ENCODE results near the gene ROBO1. TPM values are rescaled to one million over a fixed set of nuclear protein-coding genes. Genes with fewer than 3 reads are reported as not detected.

ROBO1 gene
- polyA plus RNA-seq, 1 donor (not counting 4 experiments of a cell fraction or from before 2014, with no cell fraction given) = 27.1 TPM

- TF ChIP-seq CTCF (optimal IDR thresholded peaks at IDR 0.05 in 1 of 3, IDR thresholded peaks at IDR 0.05 in 1 of 3, conservative IDR thresholded peaks at IDR 0.05 in 1 of 3; ENCODE audit: extremely low read depth in 1 of 3, insufficient read depth in 2 of 3, low read length in 3 of 3) (no peak), EZH2 (IDR thresholded peaks at IDR 0.05; ENCODE audit: low read length) (no peak)
- H3K9me3 ChIP-seq (ENCODE audit: control insufficient read depth, low read depth, low read length) = no peaks in the 10 kb centered on the region
These were observed 911.6 kb downstream of the ROBO1 start for GRCh38 chr3:78856164-78856563.

DNA sequence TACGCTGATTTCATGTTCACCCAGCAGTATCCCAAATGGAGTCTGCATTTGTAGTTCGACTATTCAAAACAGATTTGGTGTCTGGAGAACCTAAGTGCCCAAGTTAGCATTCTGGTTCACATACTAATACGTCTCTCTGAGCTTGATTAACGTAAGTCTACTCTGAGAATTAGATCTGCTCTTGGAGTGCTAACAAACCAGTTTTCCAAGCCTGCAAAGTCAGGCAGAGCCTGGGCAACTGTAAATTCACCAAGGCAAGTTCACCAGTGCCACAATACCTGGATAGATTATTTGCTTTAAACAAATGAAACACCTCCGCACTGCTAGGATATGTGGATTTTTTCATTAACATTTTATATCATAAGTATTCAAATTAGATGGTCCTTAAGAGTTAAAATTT, 912.6 kb downstream of the ROBO1 start:
- FAIRE-seq (peak; percentile 86), DNase-seq (ENCODE audit: low read depth, low spot score) (no peak)
- Histone ChIP-seq H3K4me3 (ENCODE audit: control insufficient read depth in 2 of 3, extremely low read depth in 1 of 3, insufficient read depth in 2 of 3, low read depth in 1 of 3, low read length in 3 of 3) (no peak overlapping the region), H2AFZ (ENCODE audit: control insufficient read depth, low read length) (peak overlapping the region; percentile 14), H3K27me3 (ENCODE audit: control insufficient read depth, extremely low read depth, insufficient read depth, low read length) (no peaks in the 10 kb centered on the region), H3K9me1 (ENCODE audit: control insufficient read depth, extremely low read depth, insufficient read depth, low read length) (no peaks in the 10 kb centered on the region), H3K27ac (ENCODE audit: control insufficient read depth, insufficient read depth, low read length) (no peak overlapping the region), H3K4me1 (ENCODE audit: control insufficient read depth, extremely low read depth, insufficient read depth, low read length) (no peaks in the 10 kb centered on the region), H4K20me1 (ENCODE audit: control insufficient read depth, extremely low read depth, insufficient read depth, low read length) (no peaks in the 10 kb centered on the region), H3K36me3 (ENCODE audit: control insufficient read depth in 2 of 2, extremely low read depth in 1 of 2, insufficient read depth in 2 of 2, low read length in 2 of 2) (no peaks in the 10 kb centered on the region), H3K4me2 (ENCODE audit: control insufficient read depth, extremely low read depth, insufficient read depth, low read depth, low read length) (peak overlapping the region; percentile 0), H3K9me3 (ENCODE audit: control insufficient read depth, low read depth, low read length) (no peaks in the 10 kb centered on the region), H3K79me2 (ENCODE audit: control insufficient read depth, insufficient read depth, low read length) (peaks cover 2% of the 10 kb centered on the region), H3K9ac (ENCODE audit: control insufficient read depth, extremely low read depth, insufficient read depth, low read length) (no peak overlapping the region)
- dilution Hi-C loops (cut with MboI; ENCODE audit: extremely low pct_ligation_motif_present, low sequenced_read_pairs) = no loop called here
- no peak for TF ChIP-seq CTCF (optimal IDR thresholded peaks at IDR 0.05 in 1 of 3, IDR thresholded peaks at IDR 0.05 in 1 of 3, conservative IDR thresholded peaks at IDR 0.05 in 1 of 3; ENCODE audit: extremely low read depth in 1 of 3, insufficient read depth in 2 of 3, low read length in 3 of 3)

More at GRCh38 chr3:78856164-78856563, 911.6 kb downstream of the ROBO1 start:
- FAIRE-seq = no peak
- Histone ChIP-seq H4K20me1 (ENCODE audit: control insufficient read depth, extremely low read depth, insufficient read depth, low read length) (no peaks in the 10 kb centered on the region), H3K36me3 (ENCODE audit: control insufficient read depth in 2 of 2, extremely low read depth in 1 of 2, insufficient read depth in 2 of 2, low read length in 2 of 2) (no peaks in the 10 kb centered on the region), H2AFZ (ENCODE audit: control insufficient read depth, low read length) (no peak overlapping the region), H3K4me1 (ENCODE audit: control insufficient read depth, extremely low read depth, insufficient read depth, low read length) (no peaks in the 10 kb centered on the region), H3K79me2 (ENCODE audit: control insufficient read depth, insufficient read depth, low read length) (peaks cover 2% of the 10 kb centered on the region), H3K4me3 (ENCODE audit: control insufficient read depth in 2 of 3, extremely low read depth in 1 of 3, insufficient read depth in 2 of 3, low read depth in 1 of 3, low read length in 3 of 3) (no peak overlapping the region), H3K9me1 (ENCODE audit: control insufficient read depth, extremely low read depth, insufficient read depth, low read length) (no peaks in the 10 kb centered on the region), H3K27me3 (ENCODE audit: control insufficient read depth, extremely low read depth, insufficient read depth, low read length) (no peaks in the 10 kb centered on the region), H3K9ac (ENCODE audit: control insufficient read depth, extremely low read depth, insufficient read depth, low read length) (no peak overlapping the region), H3K27ac (ENCODE audit: control insufficient read depth, insufficient read depth, low read length) (no peak overlapping the region), H3K4me2 (ENCODE audit: control insufficient read depth, extremely low read depth, insufficient read depth, low read depth, low read length) (no peak overlapping the region)
- dilution Hi-C loops (cut with MboI; ENCODE audit: extremely low pct_ligation_motif_present, low sequenced_read_pairs) = no loop called here
- DNase-seq (ENCODE audit: low read depth, low spot score) = no peak
